ENCODE results near the gene ZNF277. TPM values are rescaled to one million over a fixed set of nuclear protein-coding genes. Genes with fewer than 3 reads are reported as not detected.

Gene ZNF277
- total and polyA plus RNA-seq, 2 donors (not counting 3 experiments of a cell fraction or from before 2014, with no cell fraction given), result 7.8 to 22.6 TPM

- ChIA-PET POLR2A (no interaction called here), CTCF (interaction anchor here (0.7 kb wide), 1 partner anchor 12 kb away, joined by 3 read pairs; no protein-coding TSS in a partner anchor)
- DNase-seq (ENCODE audit: low read depth, low spot score) (no peak), FAIRE-seq (no peak)
- H3K27ac ChIP-seq (ENCODE audit: insufficient read depth, low read depth, low read length), result no peak overlapping the region
- no peak overlapping the region for H2AFZ ChIP-seq (ENCODE audit: low read depth, low read length)
- intact Hi-C loops (cut with micrococcal nuclease), result no loop called here
- no peaks in the 10 kb centered on the region for H3K79me2 ChIP-seq (ENCODE audit: control insufficient read depth, insufficient read depth, low read length)
- H3K4me1 ChIP-seq (ENCODE audit: control insufficient read depth, extremely low read depth, insufficient read depth, low read length), result no peaks in the 10 kb centered on the region
- dilution Hi-C loops (cut with MboI; ENCODE audit: extremely low pct_ligation_motif_present, low sequenced_read_pairs), result no loop called here
- H3K4me2 ChIP-seq (ENCODE audit: insufficient read depth, low read length), result no peak overlapping the region
- H3K36me3 ChIP-seq (ENCODE audit: control insufficient read depth in 2 of 2, extremely low read depth in 1 of 2, insufficient read depth in 2 of 2, low read length in 2 of 2), result no peaks in the 10 kb centered on the region
- H3K9me3 ChIP-seq (replicated peaks; ENCODE audit: control insufficient read depth, insufficient read depth, low read length), result no peaks in the 10 kb centered on the region
- TF ChIP-seq JUN (IDR thresholded peaks at IDR 0.05; ENCODE audit: borderline replicate concordance, insufficient read depth, insufficient read length, low read depth) (no peak), FOS (IDR thresholded peaks at IDR 0.05; ENCODE audit: borderline replicate concordance, insufficient read depth, low read length) (no peak), CTCF (IDR thresholded peaks at IDR 0.05; ENCODE audit: extremely low read depth in 1 of 2, insufficient read depth in 1 of 2, low read depth in 1 of 2, low read length in 2 of 2) (no peak)
- H3K4me3 ChIP-seq (replicated peaks in 1 of 3; ENCODE audit: insufficient read depth in 1 of 3, low read depth in 1 of 3, low read length in 3 of 3), result no peak overlapping the region
- H3K9me1 ChIP-seq (replicated peaks; ENCODE audit: control insufficient read depth, extremely low read depth, insufficient read depth, low read length), result no peaks in the 10 kb centered on the region
- no peaks in the 10 kb centered on the region for H4K20me1 ChIP-seq (replicated peaks; ENCODE audit: control insufficient read depth, extremely low read depth, insufficient read depth, low read length)
- peaks cover 0 to 2% of the 10 kb centered on the region in 2 experiments for H3K27me3 ChIP-seq (ENCODE audit: control insufficient read depth in 2 of 2, insufficient read depth in 2 of 2, low read length in 2 of 2)
- BruUV-seq (replicated peaks), result no TSS peak
- H3K9ac ChIP-seq (replicated peaks; ENCODE audit: extremely low read depth, insufficient read depth, low read length), result no peak overlapping the region
Measured at GRCh38 chr7:112359086-112359485, 152.6 kb downstream of the ZNF277 start.

- FAIRE-seq, result no peak
- H3K27me3 ChIP-seq (ENCODE audit: control insufficient read depth in 2 of 2, insufficient read depth in 2 of 2, low read length in 2 of 2), result peaks cover 0 to 2% of the 10 kb centered on the region in 2 experiments
- H3K4me2 ChIP-seq (ENCODE audit: insufficient read depth, low read length), result no peak overlapping the region
- intact Hi-C loops (cut with micrococcal nuclease), result no loop called here
- H3K9me1 ChIP-seq (replicated peaks; ENCODE audit: control insufficient read depth, extremely low read depth, insufficient read depth, low read length), result no peaks in the 10 kb centered on the region
- no peak overlapping the region for H3K27ac ChIP-seq (ENCODE audit: insufficient read depth, low read depth, low read length)
- no peak for DNase-seq (ENCODE audit: low read depth, low spot score)
- no peaks in the 10 kb centered on the region for H3K4me1 ChIP-seq (ENCODE audit: control insufficient read depth, extremely low read depth, insufficient read depth, low read length)
- no TSS peak for BruUV-seq (replicated peaks)
- CTCF ChIA-PET, result no interaction called here
- dilution Hi-C loops (cut with MboI; ENCODE audit: extremely low pct_ligation_motif_present, low sequenced_read_pairs), result no loop called here
- no peaks in the 10 kb centered on the region for H4K20me1 ChIP-seq (replicated peaks; ENCODE audit: control insufficient read depth, extremely low read depth, insufficient read depth, low read length)
- no peaks in the 10 kb centered on the region for H3K79me2 ChIP-seq (ENCODE audit: control insufficient read depth, insufficient read depth, low read length)
- no peak overlapping the region for H3K9ac ChIP-seq (replicated peaks; ENCODE audit: extremely low read depth, insufficient read depth, low read length)
- H3K36me3 ChIP-seq (ENCODE audit: control insufficient read depth in 2 of 2, extremely low read depth in 1 of 2, insufficient read depth in 2 of 2, low read length in 2 of 2), result no peaks in the 10 kb centered on the region
- TF ChIP-seq POLR2A (IDR thresholded peaks at IDR 0.05; ENCODE audit: low read depth, low read length) (no peak), CTCF (IDR thresholded peaks at IDR 0.05; ENCODE audit: extremely low read depth in 1 of 2, insufficient read depth in 1 of 2, low read depth in 1 of 2, low read length in 2 of 2) (no peak), GATA2 (IDR thresholded peaks at IDR 0.05; ENCODE audit: insufficient read depth, insufficient read length, low read depth, low read length) (no peak), MAX (IDR thresholded peaks at IDR 0.05; ENCODE audit: insufficient read depth, insufficient read length) (no peak), FOS (IDR thresholded peaks at IDR 0.05; ENCODE audit: borderline replicate concordance, insufficient read depth, low read length) (no peak)
- H3K9me3 ChIP-seq (replicated peaks; ENCODE audit: control insufficient read depth, insufficient read depth, low read length), result no peaks in the 10 kb centered on the region
- H3K4me3 ChIP-seq (replicated peaks in 1 of 3; ENCODE audit: insufficient read depth in 1 of 3, low read depth in 1 of 3, low read length in 3 of 3), result no peak overlapping the region
- H2AFZ ChIP-seq (ENCODE audit: low read depth, low read length), result no peak overlapping the region
- POLR2A ChIA-PET, result no interaction called here
Measured at GRCh38 chr7:112360681-112361080, 154.2 kb downstream of the ZNF277 start.

Measured in endothelial cell of umbilical vein (primary cell).